Activated CD4-positive, CD25-positive, alpha-beta regulatory T cell (primary cell): ENCODE results near the gene SNX9.

ENCODE experiments used
- DNase-seq, 4 experiments: peaks; one replicate each; lab custom pipeline; 2025; lab: John Stamatoyannopoulos, UW

The SNX9 gene

GRCh38 chr6:157804448-157805327 lies 18.4 kb upstream of the SNX9 start:
- DNase-seq, result no peak

- no peak for DNase-seq
Measured at GRCh38 chr6:157806131-157806855, 16.8 kb upstream of the SNX9 start.

GRCh38 chr6:157806856-157807215 lies 16.2 kb upstream of the SNX9 start:
- DNase-seq, result no peak

GRCh38 chr6:157808405-157808950 lies 14.6 kb upstream of the SNX9 start:
- no peak for DNase-seq

- no peak for DNase-seq
Measured at GRCh38 chr6:157809613-157810012, 13.4 kb upstream of the SNX9 start.

GRCh38 chr6:157811137-157811475 lies 11.9 kb upstream of the SNX9 start:
- no peak for DNase-seq

GRCh38 chr6:157811476-157812173 lies 11.4 kb upstream of the SNX9 start:
- no peak for DNase-seq

- DNase-seq, result no peak
Measured at GRCh38 chr6:157812425-157813171, 10.4 kb upstream of the SNX9 start.

- no peak for DNase-seq
Measured at GRCh38 chr6:157813191-157813590, 9.9 kb upstream of the SNX9 start.

GRCh38 chr6:157813750-157814455 lies 9.1 kb upstream of the SNX9 start:
- DNase-seq, result no peak

- no peak for DNase-seq
Measured at GRCh38 chr6:157814883-157815282, 8.2 kb upstream of the SNX9 start.

- DNase-seq, result no peak
Measured at GRCh38 chr6:157821342-157822033, 1.6 kb upstream of the SNX9 start.

GRCh38 chr6:157822245-157823000 lies 623 bp upstream of the SNX9 start:
- peak in 2 of 4 experiments; percentile 11 to 44 for DNase-seq

GRCh38 chr6:157823528-157824370 lies 703 bp downstream of the SNX9 start:
- peak; percentile 16 to 61 (median 40) for DNase-seq

GRCh38 chr6:157825243-157825904 lies 2.3 kb downstream of the SNX9 start:
- DNase-seq, result no peak

GRCh38 chr6:157830354-157831017 lies 7.4 kb downstream of the SNX9 start:
- no peak for DNase-seq

GRCh38 chr6:157831018-157831369 lies 7.9 kb downstream of the SNX9 start:
- DNase-seq, result no peak
